Colonic mucosa (tissue), 4 donors: ENCODE data around the gene MKRN2OS. TPM values are rescaled to one million over a fixed set of nuclear protein-coding genes. Genes with fewer than 3 reads are reported as not detected.

Source experiments
- DNase-seq: peaks from one replicate; pipeline ENCODE4 v3.0.0-alpha.2; 2020
- H3K27ac ChIP-seq: fragments of 200-600 bp; one replicate; pipeline ENCODE4 v1.8.0; 2021
- H3K27me3 ChIP-seq: fragments of 200-600 bp; one replicate; pipeline ENCODE4 v1.8.0; 2021
- H3K36me3 ChIP-seq: fragments of 200-600 bp; one replicate; pipeline ENCODE4 v1.8.0; 2021
- H3K4me1 ChIP-seq: fragments of 200-600 bp; one replicate; pipeline ENCODE4 v1.8.0; 2021; ENCODE audit warnings: mild to moderate bottlenecking
- H3K4me3 ChIP-seq: fragments of 200-600 bp; one replicate; pipeline ENCODE4 v1.8.0; 2021
- H3K9ac ChIP-seq, 2 donors: one replicate each; pipeline ENCODE4 v1.7.0; 2013; ENCODE audit warnings: control low read depth in 2 of 2, low read depth in 2 of 2, low read length in 2 of 2
- H3K9me3 ChIP-seq: fragments of 200-600 bp; one replicate; pipeline ENCODE4 v1.8.0; 2021
- CTCF ChIP-seq: fragments of 200-600 bp; IDR thresholded peaks from one replicate; pipeline ENCODE4 v1.8.0; 2022; ENCODE audit warnings: antibody characterized with exemption, mild to moderate bottlenecking
- intact Hi-C: fragments of 100-400 bp; cut with DNase I; formaldehyde crosslinking; loops from one replicate; pipeline ENCODE4 v1.14.1; 2022
- total RNA-seq, 2 donors: library from RNA; stranded (reverse); fragmentation: NEBNext Ultra II Directional in 1 of 2; extraction: Animal tissue kit (Norgen Biotek cat#: 25700) in 1 of 2; gene quantifications; one replicate each; pipeline ENCODE4 v1.2.1, GENCODE V29; 2021
- donor health status: healthy.
- donor health status: DM: no; HTN: no; CAD: no.
- donor health status: DM: no; HTN: no; CAD: no.

The MKRN2OS gene
- total RNA-seq, 2 donors from 2014 or later, result 6.1 to 6.5 TPM

- no peak for TF ChIP-seq CTCF
- H3K27ac ChIP-seq, result no peak overlapping the region
- H3K9me3 ChIP-seq, result no peaks in the 10 kb centered on the region
- no peaks in the 10 kb centered on the region for H3K4me1 ChIP-seq
- DNase-seq, result no peak
- no peak overlapping the region for H3K4me3 ChIP-seq
- no peaks in the 10 kb centered on the region for H3K27me3 ChIP-seq
- H3K36me3 ChIP-seq, result no peaks in the 10 kb centered on the region
- intact Hi-C loops, result no loop called here
- no peak overlapping the region for H3K9ac ChIP-seq
These were observed 22.6 kb downstream of the MKRN2OS start for GRCh38 chr3:12522721-12523120.

- Histone ChIP-seq H3K4me3 (no peak overlapping the region), H3K27me3 (no peaks in the 10 kb centered on the region), H3K9me3 (no peaks in the 10 kb centered on the region), H3K27ac (no peak overlapping the region), H3K36me3 (no peaks in the 10 kb centered on the region), H3K4me1 (no peaks in the 10 kb centered on the region), H3K9ac (no peak overlapping the region)
- no peak for TF ChIP-seq CTCF
- intact Hi-C loops, result no loop called here
- DNase-seq, result no peak
These were observed 24.3 kb downstream of the MKRN2OS start for GRCh38 chr3:12521010-12521409.

GRCh38 chr3:12518261-12519028, 26.9 kb downstream of the MKRN2OS start:
- H3K4me3 ChIP-seq, result no peak overlapping the region
- no peak for DNase-seq
- H3K27me3 ChIP-seq, result no peaks in the 10 kb centered on the region
- no peak overlapping the region for H3K9ac ChIP-seq
- no peaks in the 10 kb centered on the region for H3K4me1 ChIP-seq
- no peaks in the 10 kb centered on the region for H3K36me3 ChIP-seq
- TF ChIP-seq CTCF, result no peak
- intact Hi-C loops, result no loop called here
- H3K27ac ChIP-seq, result no peak overlapping the region
- H3K9me3 ChIP-seq, result no peaks in the 10 kb centered on the region

- no peaks in the 10 kb centered on the region for H3K27me3 ChIP-seq
- no peak overlapping the region for H3K27ac ChIP-seq
- TF ChIP-seq CTCF, result no peak
- H3K9ac ChIP-seq, result no peak overlapping the region
- H3K4me3 ChIP-seq, result no peak overlapping the region
- no peaks in the 10 kb centered on the region for H3K36me3 ChIP-seq
- DNase-seq, result no peak
- intact Hi-C loops, result no loop called here
- no peaks in the 10 kb centered on the region for H3K4me1 ChIP-seq
- H3K9me3 ChIP-seq, result no peaks in the 10 kb centered on the region
These were observed 28.4 kb downstream of the MKRN2OS start for GRCh38 chr3:12516873-12517272.

- no peaks in the 10 kb centered on the region for H3K4me1 ChIP-seq
These were observed 29.7 kb downstream of the MKRN2OS start for GRCh38 chr3:12515631-12516030.

More at GRCh38 chr3:12515631-12516030, 29.7 kb downstream of the MKRN2OS start:
- TF ChIP-seq CTCF, result no peak
- Histone ChIP-seq H3K9me3 (no peaks in the 10 kb centered on the region), H3K27ac (no peak overlapping the region), H3K4me3 (no peak overlapping the region), H3K9ac (no peak overlapping the region), H3K36me3 (no peaks in the 10 kb centered on the region), H3K27me3 (no peaks in the 10 kb centered on the region)
- no peak for DNase-seq
- intact Hi-C loops, result no loop called here
